OCI-LY7 (cell line): ENCODE measurements around the gene NOD1. TPM values are rescaled to one million over a fixed set of nuclear protein-coding genes. Genes with fewer than 3 reads are reported as not detected.

Experiments
- BruUV-seq: library from RNA; stranded (reverse); fragments of 400-500 nt; replicated peaks from 2 replicates; lab custom pipeline; 2021; lab: Mats Ljungman, UMichigan
- CTCF ChIA-PET: fragments of 300-600 bp; sonication (Branson Sonifier 250); formaldehyde crosslinking; loops from one replicate; lab custom pipeline; 2022; ENCODE audit warnings: antibody characterized with exemption; ENCODE audit not compliant: unreplicated experiment; lab: Charles Lee
- POLR2A ChIA-PET: fragments of 300-600 bp; sonication (Branson Sonifier 250); formaldehyde crosslinking; loops from one replicate; lab custom pipeline; 2022; ENCODE audit warnings: antibody characterized with exemption; lab: Charles Lee
- DNase-seq: peaks from one replicate; pipeline ENCODE4 v3.0.0-alpha.2; 2015; ENCODE audit warnings: low spot score
- H2AFZ ChIP-seq: fragments of 200-600 bp; sonication (generic), shearing (Covaris generic); 2 replicates; pipeline ENCODE4 v1.6.1; 2014; ENCODE audit warnings: mild to moderate bottlenecking, antibody characterized with exemption, low read length, moderate library complexity
- H3K27ac ChIP-seq: fragments of 200-600 bp; sonication (generic); 2 replicates; pipeline ENCODE4 v1.5.1; 2014; ENCODE audit warnings: mixed run types, low read depth, mild to moderate bottlenecking, moderate library complexity, low read length, inconsistent platforms; ENCODE audit not compliant: poor library complexity, severe bottlenecking
- H3K36me3 ChIP-seq: fragments of 200-600 bp; sonication (generic); 2 replicates; pipeline ENCODE4 v1.6.1; 2014; ENCODE audit warnings: mild to moderate bottlenecking, antibody characterized with exemption, low read length, moderate library complexity, mixed read lengths; ENCODE audit not compliant: insufficient read depth
- H3K4me1 ChIP-seq: fragments of 200-600 bp; sonication (generic); 2 replicates; pipeline ENCODE4 v1.5.1; 2014; ENCODE audit warnings: mild to moderate bottlenecking, low read length; ENCODE audit not compliant: insufficient read depth, poor library complexity, severe bottlenecking
- H3K4me2 ChIP-seq: fragments of 200-600 bp; sonication (generic); 2 replicates; pipeline ENCODE4 v1.6.1; 2014; ENCODE audit warnings: mild to moderate bottlenecking, low read length
- H3K4me3 ChIP-seq: fragments of 200-600 bp; sonication (generic); 2 replicates; pipeline ENCODE4 v1.5.1; 2014; ENCODE audit warnings: mild to moderate bottlenecking, low read depth, low read length; ENCODE audit not compliant: poor library complexity, severe bottlenecking
- H3K79me2 ChIP-seq: fragments of 200-600 bp; sonication (generic); 2 replicates; pipeline ENCODE4 v1.6.1; 2016; ENCODE audit warnings: low read depth, mild to moderate bottlenecking, low read length, moderate library complexity, mixed read lengths; ENCODE audit not compliant: insufficient read depth
- H3K9me2 ChIP-seq: fragments of 200-600 bp; sonication (generic); 2 replicates; pipeline ENCODE4 v1.6.1; 2016; ENCODE audit warnings: mild to moderate bottlenecking, low read length, mixed read lengths; ENCODE audit not compliant: insufficient read depth
- H3K9me3 ChIP-seq: fragments of 200-600 bp; sonication (generic); 2 replicates; pipeline ENCODE4 v1.6.1; 2014; ENCODE audit warnings: mild to moderate bottlenecking, mixed run types, low read length, mixed read lengths
- H4K20me1 ChIP-seq: fragments of 200-600 bp; sonication (generic); 2 replicates; pipeline ENCODE4 v1.6.1; 2014; ENCODE audit warnings: mild to moderate bottlenecking, antibody characterized with exemption, low read length, moderate library complexity, mixed read lengths; ENCODE audit not compliant: insufficient read depth
- EZH2phosphoT487 ChIP-seq: fragments of 200-600 bp; sonication (generic); IDR thresholded peaks from 2 replicates; pipeline ENCODE4 v1.6.1; 2018; ENCODE audit warnings: low read depth, borderline replicate concordance, mild to moderate bottlenecking, mixed run types, antibody characterized with exemption, low read length, moderate library complexity, mixed read lengths
- intact Hi-C: fragments of 100-400 bp; cut with micrococcal nuclease; formaldehyde crosslinking; loops from one replicate; pipeline ENCODE4 v1.10.0; 2022; ENCODE audit not compliant: unreplicated experiment
- total RNA-seq, 2 experiments: library from RNA; depleted of rRNA in 1 of 2; stranded (reverse); fragments of >200 nt in 1 of 2; shearing (Covaris generic) in 1 of 2; gene quantifications; 2 replicates each; pipeline ENCODE4 v1.2.3, GENCODE V29; 2014 to 2022
- TF ChIP-seq, protein P1 (sequence below): fragments of 200-600 bp; sonication (generic); conservative IDR thresholded peaks from 2 replicates; pipeline ENCODE4 v1.5.1; 2014; ENCODE audit warnings: mild to moderate bottlenecking, antibody characterized with exemption, low read length, moderate library complexity, mixed read lengths

Gene NOD1
- total RNA-seq, 2 experiments from 2014 or later = 8.4 to 10.3 TPM

DNA sequence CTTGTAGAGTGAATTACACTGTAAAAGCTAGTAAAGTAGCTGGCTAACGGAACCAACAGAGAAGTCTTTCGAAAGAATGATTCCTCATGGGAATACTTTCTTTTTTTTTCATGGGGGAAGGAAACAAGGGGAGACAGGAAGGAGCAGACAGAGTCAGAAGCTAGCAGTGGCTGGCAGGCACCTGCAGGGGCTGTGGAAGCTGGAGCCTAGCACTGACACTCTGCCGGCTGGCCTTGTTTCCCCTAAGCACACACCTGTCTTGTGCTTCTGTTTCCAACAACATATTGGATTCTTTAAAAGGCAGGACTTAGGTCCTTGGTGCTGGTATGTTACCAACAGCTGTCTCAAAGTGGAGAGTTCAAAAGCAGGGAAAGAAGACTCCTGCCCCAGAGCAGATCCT lies 24.7 kb downstream of the NOD1 start:
- Histone ChIP-seq H4K20me1 (no peaks in the 10 kb centered on the region), H3K9me2 (no peaks in the 10 kb centered on the region), H3K4me1 (no peaks in the 10 kb centered on the region), H2AFZ (no peak overlapping the region), H3K9me3 (no peaks in the 10 kb centered on the region), H3K79me2 (no peaks in the 10 kb centered on the region), H3K27ac (no peak overlapping the region), H3K4me2 (no peak overlapping the region), H3K4me3 (no peak overlapping the region), H3K36me3 (no peaks in the 10 kb centered on the region)
- intact Hi-C loops = no loop called here
- no peak for DNase-seq
- TF ChIP-seq, protein P1, sequence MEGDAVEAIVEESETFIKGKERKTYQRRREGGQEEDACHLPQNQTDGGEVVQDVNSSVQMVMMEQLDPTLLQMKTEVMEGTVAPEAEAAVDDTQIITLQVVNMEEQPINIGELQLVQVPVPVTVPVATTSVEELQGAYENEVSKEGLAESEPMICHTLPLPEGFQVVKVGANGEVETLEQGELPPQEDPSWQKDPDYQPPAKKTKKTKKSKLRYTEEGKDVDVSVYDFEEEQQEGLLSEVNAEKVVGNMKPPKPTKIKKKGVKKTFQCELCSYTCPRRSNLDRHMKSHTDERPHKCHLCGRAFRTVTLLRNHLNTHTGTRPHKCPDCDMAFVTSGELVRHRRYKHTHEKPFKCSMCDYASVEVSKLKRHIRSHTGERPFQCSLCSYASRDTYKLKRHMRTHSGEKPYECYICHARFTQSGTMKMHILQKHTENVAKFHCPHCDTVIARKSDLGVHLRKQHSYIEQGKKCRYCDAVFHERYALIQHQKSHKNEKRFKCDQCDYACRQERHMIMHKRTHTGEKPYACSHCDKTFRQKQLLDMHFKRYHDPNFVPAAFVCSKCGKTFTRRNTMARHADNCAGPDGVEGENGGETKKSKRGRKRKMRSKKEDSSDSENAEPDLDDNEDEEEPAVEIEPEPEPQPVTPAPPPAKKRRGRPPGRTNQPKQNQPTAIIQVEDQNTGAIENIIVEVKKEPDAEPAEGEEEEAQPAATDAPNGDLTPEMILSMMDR = no peak
- no peak for TF ChIP-seq EZH2phosphoT487
- POLR2A ChIA-PET = interaction anchor here (1.2 kb wide), 1 partner anchor 103 kb away, joined by 3 read pairs; no protein-coding TSS in a partner anchor
- no TSS peak for BruUV-seq
- CTCF ChIA-PET = interaction anchor here (0.6 kb wide), 1 partner anchor 16 kb away, joined by 3 read pairs; no protein-coding TSS in a partner anchor

DNA sequence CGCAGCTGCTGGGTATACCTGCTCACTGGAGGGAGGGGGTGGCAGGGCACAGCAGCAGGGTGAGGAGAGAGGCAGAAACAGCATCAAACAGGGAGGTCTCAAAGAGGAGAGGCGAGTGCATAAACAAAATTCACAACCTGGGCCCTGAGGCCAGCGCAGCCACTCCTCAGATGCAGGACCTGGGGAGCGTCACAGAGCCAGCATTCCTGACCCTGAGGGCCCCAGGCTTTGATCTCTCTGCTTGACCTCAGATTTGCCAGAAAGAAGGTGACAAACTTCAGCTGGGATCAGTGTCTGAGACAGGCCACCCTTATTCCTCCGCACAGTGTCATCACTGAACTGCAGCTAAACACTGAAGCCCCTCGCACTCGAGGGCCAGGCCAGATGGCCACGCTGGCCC lies 25.6 kb downstream of the NOD1 start:
- H2AFZ ChIP-seq = no peak overlapping the region
- intact Hi-C loops = no loop called here
- no peaks in the 10 kb centered on the region for H3K36me3 ChIP-seq
- H3K4me3 ChIP-seq = no peak overlapping the region
- no peak overlapping the region for H3K4me2 ChIP-seq
- BruUV-seq = no TSS peak
- no peaks in the 10 kb centered on the region for H3K4me1 ChIP-seq
- no peaks in the 10 kb centered on the region for H3K79me2 ChIP-seq
- TF ChIP-seq, protein P1 = no peak
- no peak for TF ChIP-seq EZH2phosphoT487
- no peak overlapping the region for H3K27ac ChIP-seq
- H3K9me3 ChIP-seq = no peaks in the 10 kb centered on the region
- ChIA-PET CTCF (interaction anchor here (0.6 kb wide), 1 partner anchor 17 kb away, joined by 3 read pairs; no protein-coding TSS in a partner anchor), POLR2A (no interaction called here)
- H4K20me1 ChIP-seq = no peaks in the 10 kb centered on the region
- no peaks in the 10 kb centered on the region for H3K9me2 ChIP-seq
- DNase-seq = no peak

DNA sequence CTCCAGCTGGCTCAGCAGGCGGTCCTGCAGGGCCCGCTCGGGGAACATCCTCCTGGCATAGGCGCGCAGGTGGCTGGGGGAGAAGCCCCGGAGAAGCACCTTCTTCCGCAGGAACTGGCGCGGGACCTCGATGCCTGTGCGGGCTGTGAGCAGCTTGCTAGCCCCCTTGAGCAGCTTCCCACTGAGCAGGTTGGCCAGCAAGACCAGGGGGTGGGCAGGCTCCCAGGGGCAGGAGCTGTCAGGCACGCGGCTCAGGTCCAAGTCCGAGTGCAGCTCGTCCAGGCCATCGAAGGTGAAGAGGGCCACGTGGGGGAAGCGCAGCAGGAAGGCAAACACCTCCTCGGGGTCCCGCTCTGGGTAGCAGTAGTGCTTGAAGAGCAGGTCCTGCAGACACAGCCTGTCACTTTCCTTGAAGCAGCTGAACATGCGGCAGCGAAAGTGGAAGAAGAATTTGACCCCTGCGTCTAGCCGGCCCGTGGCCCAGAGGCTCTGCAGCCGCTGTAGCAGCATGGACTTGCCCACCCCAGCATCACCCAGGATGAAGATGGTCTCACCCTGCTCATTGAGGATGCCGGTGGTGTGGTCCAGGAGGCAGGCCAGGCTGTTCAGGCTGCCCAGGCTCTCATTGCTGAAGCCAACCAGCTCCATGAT lies 26.2 kb downstream of the NOD1 start:
- Histone ChIP-seq H3K27ac (no peak overlapping the region), H3K9me2 (no peaks in the 10 kb centered on the region), H3K4me1 (no peaks in the 10 kb centered on the region), H3K9me3 (no peaks in the 10 kb centered on the region), H3K4me2 (no peak overlapping the region), H2AFZ (no peak overlapping the region), H3K36me3 (no peaks in the 10 kb centered on the region), H3K4me3 (no peak overlapping the region), H3K79me2 (no peaks in the 10 kb centered on the region), H4K20me1 (no peaks in the 10 kb centered on the region)
- no TSS peak for BruUV-seq
- no peak for TF ChIP-seq EZH2phosphoT487
- TF ChIP-seq, protein P1 = no peak
- intact Hi-C loops = no loop called here
- DNase-seq = no peak
- POLR2A ChIA-PET = interaction anchor here (0.6 kb wide), 1 partner anchor 28 kb away, joined by 3 read pairs; no protein-coding TSS in a partner anchor
- CTCF ChIA-PET = no interaction called here
